HK-2 (cell line): ENCODE data around the gene RELN.
"Not testable (repeated sequence)": the region's sequence is repeated elsewhere in the genome, so short reads cannot be mapped to it uniquely, and the experiment has no call there.

Experiments
- DNase-seq: peaks from one replicate; pipeline ENCODE4 v3.0.0-alpha.2; 2018; ENCODE audit not compliant: unreplicated experiment

Gene RELN

GRCh38 chr7:103941976-103942375 is 47.5 kb downstream of the RELN start:
- DNase-seq: no peak

GRCh38 chr7:103940382-103941268 is 48.8 kb downstream of the RELN start:
- no peak for DNase-seq

DNA sequence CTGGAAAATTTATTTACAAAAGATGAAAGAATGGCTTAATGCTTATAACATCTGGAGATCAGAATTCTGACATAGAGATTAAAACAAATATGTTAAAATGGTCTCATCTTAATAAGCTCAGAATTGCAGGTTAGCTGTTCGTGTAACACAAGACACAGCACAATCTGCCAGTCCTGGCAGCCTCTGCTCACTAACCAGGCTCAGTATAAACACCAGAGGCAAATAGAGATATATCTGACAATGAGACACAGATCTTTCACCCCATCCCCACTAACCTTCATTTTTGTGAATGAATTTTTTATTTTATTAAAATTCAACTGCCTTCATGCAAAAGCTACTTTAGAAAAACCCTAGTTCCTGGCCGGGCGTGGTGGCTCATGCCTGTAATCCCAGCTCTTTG is 51.8 kb downstream of the RELN start:
- no peak for DNase-seq

DNA sequence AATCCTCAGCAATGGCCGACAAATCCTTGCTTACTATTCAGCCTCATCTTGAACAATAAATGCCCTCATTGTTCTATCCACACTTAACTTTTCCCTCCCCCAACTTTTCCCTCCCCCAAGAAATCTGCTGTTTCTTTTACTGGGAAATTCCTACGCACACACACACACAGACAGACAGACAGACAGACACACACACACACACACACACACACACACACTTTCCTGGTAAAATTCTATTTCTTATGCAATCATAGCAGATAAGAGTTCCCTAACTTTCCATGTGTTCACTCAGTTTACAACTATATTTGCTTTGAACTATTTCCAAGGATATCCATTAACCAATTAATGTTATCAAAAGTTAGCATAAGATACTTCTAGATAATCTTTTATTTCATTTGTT is 52.9 kb downstream of the RELN start:
- no peak for DNase-seq

GRCh38 chr7:103934508-103934907 is 55.0 kb downstream of the RELN start:
- DNase-seq: no peak

DNA sequence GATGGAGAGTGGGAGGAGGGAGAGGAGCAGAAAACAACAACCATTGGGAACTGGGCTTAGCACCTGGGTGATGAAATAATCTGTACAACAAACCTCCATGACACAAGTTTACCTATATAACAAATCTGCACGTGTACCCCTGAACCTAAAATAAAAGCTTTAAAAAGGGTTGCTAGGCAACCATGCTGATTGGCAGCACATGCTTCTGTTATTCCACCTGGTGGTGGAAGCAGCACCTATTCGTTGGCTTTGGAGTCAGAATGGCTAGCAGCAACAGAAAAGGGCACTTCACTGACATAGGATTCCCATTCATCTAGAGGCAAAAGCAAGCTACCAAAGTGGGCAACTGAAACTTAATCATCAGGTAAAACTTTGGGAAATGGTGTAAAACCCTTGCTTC is 57.1 kb downstream of the RELN start:
- no peak for DNase-seq

DNA sequence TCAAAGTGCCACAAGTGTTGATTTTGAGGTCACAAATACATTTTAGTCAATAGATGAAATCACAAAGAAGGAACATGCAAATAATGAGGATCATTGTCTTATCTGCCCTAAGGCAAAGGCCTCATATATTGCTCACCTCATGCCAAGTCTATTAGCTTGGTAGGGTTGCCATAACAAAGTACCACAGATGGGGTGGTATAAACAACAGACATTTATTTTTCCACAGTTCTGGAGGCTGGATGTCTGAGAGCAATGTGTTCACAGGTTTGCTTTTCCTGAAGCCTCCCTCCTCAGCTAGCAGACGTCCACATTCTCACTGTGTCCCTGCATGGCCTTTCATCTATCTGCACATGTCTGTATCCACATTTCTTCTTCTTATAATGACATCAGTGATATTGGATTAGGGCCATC is 59.6 kb downstream of the RELN start:
- no peak for DNase-seq

DNA sequence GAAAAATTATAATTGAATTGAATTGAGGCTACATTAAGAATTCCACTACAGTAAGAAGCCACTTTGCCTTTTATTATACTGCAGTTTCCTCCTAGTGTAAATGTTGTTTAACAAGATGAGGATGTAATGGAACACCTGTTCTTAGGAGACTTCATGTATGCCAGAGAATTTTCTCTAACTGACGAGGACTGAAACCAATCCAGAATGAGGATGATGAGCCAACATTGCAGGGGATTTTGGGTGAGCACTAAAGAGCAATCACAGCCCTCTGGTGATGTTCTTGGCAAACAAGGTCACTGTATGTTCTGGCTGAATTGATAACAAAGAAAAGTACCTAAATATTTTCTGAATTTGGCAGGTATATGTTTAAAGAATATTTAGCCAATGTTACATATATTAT is 60.9 kb downstream of the RELN start:
- no peak for DNase-seq

- DNase-seq: no peak
Measured at GRCh38 chr7:103924184-103924583, 65.3 kb downstream of the RELN start.

GRCh38 chr7:103922407-103922806 is 67.1 kb downstream of the RELN start:
- no peak for DNase-seq

DNA sequence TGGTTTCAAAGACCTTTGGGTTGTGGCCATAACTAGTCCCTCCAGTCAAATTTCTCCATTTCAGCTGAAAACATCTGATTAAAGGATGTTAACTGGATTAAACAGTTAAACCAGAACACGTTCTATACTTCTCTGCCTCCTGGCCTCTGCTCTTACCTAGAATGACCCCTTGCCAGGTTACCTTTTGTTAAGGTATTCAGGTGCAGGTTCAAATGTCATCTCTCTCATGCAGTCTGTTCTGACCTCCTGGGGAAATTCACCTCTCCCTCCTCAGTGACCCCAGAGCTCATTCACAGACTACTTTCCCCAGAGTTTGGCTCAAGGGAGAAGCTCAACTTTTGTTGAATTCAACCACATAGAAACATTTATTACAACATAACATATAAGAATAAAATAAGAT is 67.8 kb downstream of the RELN start:
- DNase-seq: no peak

DNA sequence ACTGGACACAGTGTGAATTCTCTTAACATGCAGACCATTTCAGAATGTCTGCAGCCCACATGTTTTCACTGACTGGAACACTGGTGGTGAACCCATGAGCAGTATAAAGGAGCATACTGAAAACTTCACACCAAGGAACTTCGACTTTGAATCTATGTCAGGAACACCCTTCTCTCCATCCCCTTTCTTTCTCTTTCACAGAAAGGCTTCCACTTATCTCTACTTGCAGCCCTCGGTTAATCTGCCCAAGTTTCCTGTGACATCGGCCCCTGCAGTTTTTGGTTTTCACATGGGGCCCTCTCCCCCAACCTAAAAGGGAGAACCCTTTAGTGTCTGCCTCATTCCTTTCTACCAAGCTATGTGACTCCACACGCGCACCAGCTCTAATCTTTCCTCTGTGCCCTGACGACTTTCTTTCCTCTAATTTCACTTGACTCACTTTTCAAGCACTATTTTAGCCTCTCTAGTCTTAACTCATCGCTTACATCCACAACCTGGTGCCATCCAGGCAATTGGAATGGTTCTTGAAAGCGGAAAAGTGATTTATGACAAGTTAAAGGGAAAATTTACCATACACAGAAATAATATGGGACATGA is 70.1 kb downstream of the RELN start:
- DNase-seq: no peak

DNA sequence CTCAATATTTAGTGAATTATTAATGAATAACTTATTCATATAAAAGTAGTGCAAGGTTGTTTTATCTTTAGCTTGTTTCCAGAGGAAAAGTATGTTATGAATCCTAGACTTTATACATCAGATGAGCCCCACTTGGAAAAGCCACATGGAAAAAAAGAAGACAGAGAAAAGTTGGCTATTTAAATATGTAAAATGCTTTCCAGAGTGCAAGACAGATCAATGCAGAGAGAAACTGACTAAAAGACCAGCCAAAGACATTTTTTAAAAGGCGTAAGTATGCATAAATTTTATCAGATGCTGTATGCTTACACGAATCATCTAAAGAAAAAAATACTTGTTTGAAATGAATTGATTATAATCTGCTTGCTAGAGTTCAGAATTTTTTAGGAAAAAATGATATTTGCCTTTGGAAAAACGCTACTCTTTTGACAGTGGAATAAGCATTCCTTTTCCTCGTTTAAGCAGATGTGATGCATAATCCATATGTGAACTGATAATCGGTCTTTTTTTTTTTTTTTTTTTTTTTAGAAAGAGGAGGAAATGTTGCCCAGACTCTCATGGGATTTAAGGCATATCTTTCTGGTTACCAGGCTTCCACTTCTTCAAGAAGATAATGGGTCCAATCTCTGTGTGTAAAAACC is 70.7 kb downstream of the RELN start:
- no peak for DNase-seq

GRCh38 chr7:103915680-103916357 is 73.6 kb downstream of the RELN start:
- no peak for DNase-seq

DNA sequence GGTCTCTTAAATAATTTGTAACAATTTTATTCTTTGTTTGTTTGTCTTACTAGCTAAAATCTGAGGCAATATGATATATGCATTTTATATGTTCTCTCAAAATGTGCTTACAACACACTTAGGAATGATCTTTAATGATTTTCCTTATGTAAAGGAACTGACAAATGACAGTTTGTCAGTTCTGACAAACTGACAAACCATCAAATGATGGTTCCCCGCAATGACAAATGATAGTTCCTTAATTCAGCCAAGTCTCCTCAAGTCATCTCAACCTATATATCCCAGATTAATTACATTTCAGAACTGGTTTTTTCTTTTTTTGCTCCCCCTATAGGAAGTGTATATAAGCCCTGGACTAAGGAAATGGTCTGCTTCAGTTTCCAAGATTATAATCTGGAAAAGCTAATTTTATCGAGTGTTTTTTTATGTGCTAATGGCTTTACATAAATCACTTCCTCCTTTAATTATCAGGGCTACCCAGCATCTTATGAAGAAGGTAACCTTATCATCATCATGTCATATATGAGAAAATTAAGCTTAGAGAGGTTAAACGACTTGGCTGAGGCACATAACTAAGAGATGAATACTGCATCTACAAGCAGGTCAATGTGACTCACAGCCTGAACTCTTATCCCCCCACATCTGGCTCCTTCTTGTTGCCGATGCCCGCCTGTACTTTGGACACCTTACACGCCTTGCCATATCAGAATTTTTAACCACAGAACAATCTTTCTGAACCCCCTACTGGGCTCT is 75.1 kb downstream of the RELN start:
- DNase-seq: no peak

GRCh38 chr7:103912891-103913605 is 76.4 kb downstream of the RELN start:
- no peak for DNase-seq

DNA sequence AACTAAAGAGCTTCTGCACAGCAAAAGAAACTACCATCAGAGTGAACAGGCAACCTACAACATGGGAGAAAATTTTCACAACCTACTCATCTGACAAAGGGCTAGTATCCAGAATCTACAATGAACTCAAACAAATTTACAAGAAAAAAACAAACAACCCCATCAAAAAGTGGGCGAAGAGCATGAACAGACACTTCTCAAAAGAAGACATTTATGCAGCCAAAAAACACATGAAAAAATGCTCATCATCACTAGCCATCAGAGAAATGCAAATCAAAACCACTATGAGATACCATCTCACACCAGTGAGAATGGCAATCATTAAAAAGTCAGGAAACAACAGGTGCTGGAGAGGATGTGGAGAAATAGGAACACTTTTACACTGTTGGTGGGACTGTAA is 78.4 kb downstream of the RELN start:
- DNase-seq: not testable (repeated sequence)

GRCh38 chr7:103905997-103906396 is 83.5 kb downstream of the RELN start:
- DNase-seq: no peak

DNA sequence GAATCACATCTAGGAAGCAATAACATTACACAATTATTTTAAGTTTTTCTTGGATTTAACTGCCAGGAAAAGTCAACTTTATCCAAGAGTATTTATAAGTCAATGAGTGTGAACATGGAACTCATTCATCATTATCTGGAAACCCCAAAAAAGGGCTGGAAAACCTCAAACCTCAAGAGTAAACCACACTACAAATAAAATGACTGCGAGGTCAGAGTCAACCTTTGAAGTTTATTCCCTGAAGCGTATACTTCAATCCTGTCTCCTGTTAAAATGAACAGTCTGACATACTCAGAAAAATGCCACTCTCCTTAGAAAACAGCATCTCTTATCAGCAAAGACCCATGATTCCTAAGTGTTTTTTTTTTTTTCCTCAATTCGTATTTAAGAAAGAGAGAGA is 86.5 kb downstream of the RELN start:
- DNase-seq: no peak

DNA sequence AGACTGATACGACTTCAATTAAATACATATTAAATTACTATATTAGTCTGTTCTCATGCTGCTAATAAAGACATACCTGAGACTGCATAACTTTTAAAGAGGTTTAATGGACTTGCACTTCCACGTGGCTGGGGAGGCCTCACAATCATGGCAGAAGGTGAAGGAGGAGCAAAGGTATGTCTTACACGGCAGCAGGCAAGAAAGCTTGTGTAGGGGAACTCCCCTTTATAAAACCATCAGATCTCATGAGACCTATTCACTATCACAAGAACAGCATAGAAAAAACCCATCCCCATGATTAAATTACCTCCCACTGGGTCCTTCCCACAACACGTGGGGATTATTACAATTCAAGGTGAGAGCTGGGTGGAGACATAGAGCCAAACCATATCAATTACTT is 92.6 kb downstream of the RELN start:
- DNase-seq: not testable (repeated sequence)
